Superior temporal gyrus (tissue), 1 donor: Measurements from ENCODE around the gene EIF4G3.
"Not testable (repeated sequence)": the region's sequence is repeated elsewhere in the genome, so short reads cannot be mapped to it uniquely, and the experiment has no call there.

Experiments used
- DNase-seq: peaks from one replicate; pipeline ENCODE4 v3.0.0-alpha.2; 2016; ENCODE audit errors: extremely low spot score

Gene EIF4G3

DNA sequence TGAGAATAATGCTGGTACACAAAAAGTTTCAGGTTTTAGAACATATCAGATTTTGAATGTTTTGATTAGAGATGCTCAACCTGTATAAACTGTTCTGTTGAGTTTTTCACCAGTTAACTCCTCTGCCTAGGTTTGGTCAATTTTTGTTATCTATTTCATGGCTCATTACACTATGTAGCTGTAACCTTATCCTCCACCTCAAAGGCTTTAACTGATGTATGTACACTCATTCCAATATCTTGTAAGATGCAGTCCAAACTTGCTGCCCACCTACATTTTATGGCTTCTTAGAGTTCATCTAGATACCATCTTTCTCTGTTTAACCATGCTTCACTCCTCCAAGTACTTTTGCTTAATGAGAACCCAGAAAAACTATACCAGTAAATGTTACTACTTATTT lies 107.8 kb downstream of the EIF4G3 start:
- no peak for DNase-seq

GRCh38 chr1:21067551-21068227 lies 109.0 kb downstream of the EIF4G3 start:
- no peak for DNase-seq

- DNase-seq: no peak
These were observed 110.2 kb downstream of the EIF4G3 start for GRCh38 chr1:21066356-21067012.

GRCh38 chr1:21065851-21066250 lies 110.8 kb downstream of the EIF4G3 start:
- no peak for DNase-seq

DNA sequence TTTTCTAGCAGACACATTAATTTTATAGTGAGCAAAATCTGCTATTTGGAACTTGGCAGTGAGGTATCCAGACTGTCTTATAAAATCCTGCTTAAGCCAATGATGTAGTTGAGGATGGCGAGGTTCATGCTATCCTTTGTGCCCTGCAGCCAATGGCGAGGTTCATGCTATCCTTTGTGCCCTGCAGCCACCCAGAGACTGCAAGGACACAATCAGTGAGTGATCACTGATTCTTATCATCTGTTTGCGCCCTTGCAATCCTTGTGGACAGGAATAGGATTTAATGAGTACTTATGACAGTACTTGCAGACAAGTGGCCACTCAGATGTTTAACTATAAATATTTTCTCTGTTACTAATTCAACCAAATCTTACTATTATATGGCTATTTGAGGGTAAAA lies 112.6 kb downstream of the EIF4G3 start:
- DNase-seq: no peak

DNA sequence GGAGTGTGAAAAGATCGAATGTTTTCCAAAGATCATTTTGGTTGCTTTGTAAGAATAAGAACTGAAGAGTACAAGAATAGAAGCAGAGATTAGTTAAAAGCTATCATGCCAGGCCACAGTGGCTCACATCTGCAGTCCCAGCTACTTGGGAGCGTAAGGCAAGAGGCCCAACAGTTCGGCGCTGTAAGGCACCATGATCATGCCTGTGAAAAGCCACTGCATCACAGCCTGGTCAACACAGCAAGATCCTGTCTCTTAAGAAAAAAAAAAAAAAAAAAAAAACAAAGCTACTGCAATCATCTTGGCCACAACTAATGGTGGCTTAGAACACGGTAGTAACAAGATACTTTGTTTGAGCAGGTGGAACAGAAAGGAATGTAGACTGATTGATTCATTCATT lies 116.2 kb downstream of the EIF4G3 start:
- DNase-seq: no peak

GRCh38 chr1:21059021-21059420 lies 117.7 kb downstream of the EIF4G3 start:
- no peak for DNase-seq

DNA sequence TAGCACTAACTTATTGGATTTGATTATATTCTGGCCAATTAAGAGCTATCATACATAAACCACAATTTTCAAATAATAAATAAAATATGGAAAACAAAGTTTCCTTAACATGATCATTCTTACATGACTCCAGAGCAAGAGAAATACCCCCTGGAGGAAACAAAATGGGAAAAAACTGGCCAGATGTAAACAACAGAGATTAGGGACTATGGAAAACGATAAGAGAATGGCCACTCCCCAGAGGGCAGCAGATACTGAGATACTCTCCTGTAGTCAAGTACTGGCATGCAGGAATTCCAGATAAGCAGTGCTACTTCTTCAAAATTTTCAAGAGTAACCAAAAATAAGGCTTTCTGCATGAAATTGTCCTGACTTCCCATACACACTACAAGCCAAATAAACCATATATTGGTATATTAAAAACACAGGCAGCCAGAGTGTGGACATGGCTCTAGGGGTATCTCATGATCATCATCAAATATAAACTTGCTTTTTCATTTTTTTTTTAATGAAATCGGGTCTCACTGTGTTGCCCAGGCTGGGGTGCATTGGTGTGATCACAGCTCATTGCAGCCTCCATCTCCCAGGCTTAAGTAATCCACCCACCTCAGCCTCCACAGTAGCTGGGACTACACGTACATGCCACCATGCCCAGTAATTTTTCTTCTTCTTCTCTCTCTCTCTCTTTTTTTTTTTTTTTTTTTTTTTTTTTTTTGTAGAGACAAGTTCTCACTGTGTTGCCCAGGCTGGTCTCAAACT lies 118.5 kb downstream of the EIF4G3 start:
- DNase-seq: no peak

GRCh38 chr1:21053189-21053928 lies 123.3 kb downstream of the EIF4G3 start:
- not testable (repeated sequence) for DNase-seq

- DNase-seq: no peak
These were observed 124.7 kb downstream of the EIF4G3 start for GRCh38 chr1:21052034-21052433.

DNA sequence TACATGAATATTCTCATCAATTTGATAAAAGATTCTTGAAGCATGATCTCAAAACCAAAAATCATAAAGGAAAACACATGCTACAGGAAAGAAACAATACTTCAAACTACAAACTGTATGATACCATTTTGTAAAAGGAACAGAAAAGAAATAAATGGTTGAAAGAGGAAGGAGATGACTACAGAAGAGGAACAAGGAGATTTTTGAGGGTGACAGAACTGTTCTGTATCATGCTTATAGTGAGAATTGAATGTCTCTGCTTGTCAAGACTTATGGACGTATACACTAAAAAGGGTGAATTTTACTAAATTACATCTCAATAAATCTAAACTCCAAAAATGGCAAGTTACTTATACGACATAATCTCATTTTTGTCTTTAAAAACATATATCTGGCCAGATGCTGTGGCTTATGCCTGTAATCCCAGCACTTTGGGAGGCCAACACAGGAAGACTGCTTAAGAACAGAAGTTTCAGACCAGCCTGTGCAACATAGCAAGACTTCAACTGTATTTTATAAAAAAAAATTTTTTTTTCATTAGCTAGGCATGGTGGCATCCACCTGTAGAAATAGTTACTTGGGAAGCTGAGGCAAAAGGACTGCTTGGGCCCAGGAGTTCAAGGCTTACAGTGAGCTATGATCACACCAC lies 125.4 kb downstream of the EIF4G3 start:
- DNase-seq: no peak

DNA sequence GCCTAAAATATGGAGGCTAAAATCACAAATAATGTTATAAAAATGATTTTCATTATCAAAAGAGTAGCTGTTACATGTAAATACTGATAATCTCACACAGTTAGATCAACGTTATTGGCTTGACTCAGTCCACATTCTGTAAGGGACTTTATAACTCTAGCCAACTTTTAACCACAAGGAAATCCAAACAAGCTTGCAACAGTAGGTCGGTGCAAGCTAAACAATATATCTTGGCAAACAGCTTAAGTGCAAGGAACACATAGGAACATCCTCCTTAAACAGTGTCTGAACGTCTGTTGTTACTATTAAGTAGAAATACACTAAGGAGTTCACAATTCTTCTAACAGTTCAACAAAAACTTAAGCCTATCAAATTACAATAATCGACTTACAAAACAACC lies 126.7 kb downstream of the EIF4G3 start:
- no peak for DNase-seq

GRCh38 chr1:21048462-21048861 lies 128.2 kb downstream of the EIF4G3 start:
- no peak for DNase-seq

GRCh38 chr1:21046132-21046531 lies 130.6 kb downstream of the EIF4G3 start:
- DNase-seq: no peak

DNA sequence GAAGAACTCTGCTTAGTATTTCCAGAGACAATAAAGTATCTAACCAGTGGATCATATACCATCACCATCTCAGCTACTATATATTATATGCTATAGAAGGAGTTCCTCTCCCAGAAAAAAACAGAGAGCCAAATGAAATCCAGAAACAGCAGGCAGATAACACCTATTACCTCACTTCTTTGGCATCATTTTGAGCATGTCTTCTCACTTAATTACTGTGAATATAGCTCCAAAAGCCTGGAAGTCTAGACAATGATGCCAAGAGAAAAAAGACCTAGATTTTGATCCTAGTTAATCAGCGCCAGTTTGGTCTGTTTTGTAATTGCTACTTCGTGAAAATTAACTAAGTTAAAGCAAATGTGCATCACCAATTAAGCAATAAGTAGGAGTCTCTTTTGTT lies 131.3 kb downstream of the EIF4G3 start:
- DNase-seq: no peak

- DNase-seq: no peak
These were observed 133.6 kb downstream of the EIF4G3 start for GRCh38 chr1:21042929-21043605.

DNA sequence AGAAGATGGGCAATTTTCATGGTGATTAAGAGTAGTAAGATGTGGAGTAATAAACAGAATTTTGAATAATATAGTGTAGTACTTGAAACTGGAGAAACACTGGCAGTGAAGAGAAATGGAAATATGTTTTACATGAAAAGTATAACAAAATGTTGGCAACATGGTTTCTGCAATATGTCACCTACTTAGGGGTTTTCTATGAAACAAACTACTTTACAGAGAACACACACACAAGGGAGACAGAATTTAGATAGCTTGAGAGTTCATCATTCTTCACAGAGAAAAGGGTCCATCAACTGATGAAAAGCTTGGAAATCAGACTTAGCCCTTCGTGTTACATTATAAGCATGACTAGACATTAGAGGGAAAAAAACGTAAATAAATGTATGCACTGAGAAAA lies 135.2 kb downstream of the EIF4G3 start:
- DNase-seq: no peak

DNA sequence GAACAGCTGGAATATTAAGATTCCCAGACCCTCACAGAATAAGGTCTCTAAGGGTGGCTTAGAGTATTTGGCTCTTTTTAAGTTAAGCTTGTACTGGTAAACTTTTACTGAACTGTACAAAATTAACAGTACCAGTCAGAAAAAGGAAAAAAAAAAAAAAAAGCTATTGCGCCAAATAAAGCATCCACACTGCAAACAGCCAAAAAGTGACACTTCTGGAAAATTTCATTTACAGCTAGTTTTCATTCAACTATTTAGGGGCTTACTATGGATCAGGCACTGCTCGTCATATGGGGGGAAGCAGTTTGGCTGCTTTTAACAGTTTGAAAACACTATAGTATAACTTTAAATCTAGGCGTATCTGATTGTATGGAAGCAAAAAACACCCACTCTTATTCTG lies 139.6 kb downstream of the EIF4G3 start:
- DNase-seq: no peak

DNA sequence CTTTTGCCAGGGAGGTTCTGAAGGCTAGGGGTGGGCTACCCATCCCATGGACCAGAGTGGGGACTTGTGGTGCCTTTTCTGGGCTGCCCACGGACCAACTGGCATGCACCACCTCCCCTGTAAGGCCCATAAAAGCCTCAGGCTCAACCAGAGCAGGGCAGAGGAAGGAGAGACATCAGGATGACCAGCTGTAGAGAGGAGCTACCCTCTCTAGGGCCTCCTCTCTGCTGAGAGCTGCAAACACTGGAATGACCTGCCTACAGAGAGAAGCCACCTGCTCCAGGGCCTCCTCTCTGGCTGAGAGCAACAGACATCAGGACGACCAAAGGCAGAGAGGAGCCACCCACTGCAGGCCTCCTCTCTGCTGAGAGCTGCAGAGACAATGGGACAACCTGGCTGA lies 140.9 kb downstream of the EIF4G3 start:
- DNase-seq: no peak

DNA sequence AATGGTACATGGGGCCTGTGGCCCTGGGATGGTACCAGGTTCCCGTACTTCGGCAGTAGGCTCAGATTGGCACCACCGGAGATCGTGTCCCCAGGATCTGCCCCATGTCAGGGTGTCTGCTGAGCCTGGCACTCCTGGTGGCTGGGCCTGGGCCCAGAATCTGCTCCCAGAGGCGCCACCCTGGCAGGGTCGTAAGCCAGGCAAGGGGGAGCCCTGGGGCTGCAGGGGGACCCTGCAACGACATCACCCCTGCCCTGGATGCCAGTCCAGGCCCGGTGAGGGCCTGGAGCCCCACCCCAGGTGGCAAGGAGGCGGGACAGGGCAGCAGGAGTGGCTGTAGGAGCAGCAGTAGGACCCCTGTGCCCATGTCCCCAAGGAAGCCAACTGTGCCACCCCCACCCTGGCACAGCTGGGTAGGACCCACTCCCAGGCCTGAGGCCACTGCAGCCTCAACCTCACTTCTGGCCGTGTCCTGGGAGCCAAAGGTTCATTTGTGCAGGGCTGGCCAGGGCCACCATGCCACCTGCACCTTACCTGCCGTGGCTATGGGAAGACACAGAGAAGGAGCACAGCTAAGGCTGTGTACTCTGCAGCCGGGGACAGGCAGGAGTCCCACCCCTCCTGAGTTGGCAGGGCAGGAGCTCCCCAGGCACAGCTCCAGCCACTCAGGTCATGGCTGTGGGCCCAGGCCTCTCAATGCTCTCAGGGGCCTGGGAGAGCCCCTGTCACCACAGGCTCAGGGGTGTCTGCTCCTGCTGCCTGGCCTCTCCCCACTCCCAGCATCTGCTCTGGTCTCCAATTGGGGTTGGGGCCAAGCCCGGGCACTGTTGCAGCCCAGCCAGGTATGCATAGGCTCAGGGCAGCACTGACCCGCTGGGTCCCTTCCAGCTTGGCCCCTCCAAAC lies 141.7 kb downstream of the EIF4G3 start:
- DNase-seq: no peak
